Tibial nerve (tissue), 4 donors: ENCODE data around the gene HAGHL. TPM values are rescaled to one million over a fixed set of nuclear protein-coding genes. Genes with fewer than 3 reads are reported as not detected.
"Not testable (repeated sequence)": the region's sequence is repeated elsewhere in the genome, so short reads cannot be mapped to it uniquely, and the experiment has no call there.

Source experiments
- DNase-seq, 2 donors: peaks; one replicate each; pipeline ENCODE4 v3.0.0-alpha.2; 2019; ENCODE audit warnings: low spot score in 2 of 2
- H3K27ac ChIP-seq, 4 donors: fragments of 200-600 bp; sonication (generic) in 3 of 4; one replicate each; pipeline ENCODE4 v1.5.1; 2017 to 2019; ENCODE audit warnings: mild to moderate bottlenecking in 1 of 4
- H3K27me3 ChIP-seq, 2 donors: fragments of 200-600 bp; sonication (generic) in 1 of 2; one replicate each; pipeline versions ENCODE4 v1.5.1 to v1.6.0; 2017 to 2019
- H3K36me3 ChIP-seq, 3 donors: fragments of 200-600 bp; sonication (generic); one replicate each; pipeline ENCODE4 v1.5.1; 2018 to 2019
- H3K4me1 ChIP-seq, 4 donors: fragments of 200-600 bp; sonication (generic) in 3 of 4; one replicate each; pipeline ENCODE4 v1.5.1; 2017 to 2019
- H3K4me3 ChIP-seq, 4 donors: fragments of 200-600 bp; sonication (generic) in 3 of 4; one replicate each; pipeline ENCODE4 v1.5.1; 2017 to 2019; ENCODE audit warnings: mild to moderate bottlenecking in 1 of 4, moderate library complexity in 1 of 4
- H3K9me3 ChIP-seq, 4 donors: fragments of 200-600 bp; sonication (generic) in 3 of 4; one replicate each; pipeline ENCODE4 v1.5.1; 2017 to 2019
- EP300 ChIP-seq, 2 donors: sonication (generic); formaldehyde crosslinking; IDR thresholded peaks; one replicate each; pipeline ENCODE4 v1.6.1; 2017; ENCODE audit warnings: antibody characterized with exemption in 2 of 2, mild to moderate bottlenecking in 1 of 2
- POLR2A ChIP-seq, 2 donors: fragments of 450-650 bp; IDR thresholded peaks; one replicate each; pipeline ENCODE4 v1.6.1; 2017; ENCODE audit warnings: antibody characterized with exemption in 2 of 2, mild to moderate bottlenecking in 2 of 2, moderate library complexity in 2 of 2
- WGBS, 2 donors: methylation state at CpG; one replicate each; pipeline ENCODE4 v1.1.5; 2018; 5-methylcytosine and 5-hydroxymethylcytosine counted together
- total RNA-seq, 4 donors: library from RNA; depleted of rRNA; stranded (reverse); fragments of >200 nt; gene quantifications; one replicate each; pipeline ENCODE4 v1.1.0, GENCODE V29; 2016
- TF ChIP-seq, protein P1 (sequence below), 5 experiments: fragments of 200-600 bp in 3 of 5; fragments of 450-650 bp in 2 of 5; sonication (generic) in 3 of 5; IDR thresholded peaks; one replicate each; pipeline ENCODE4 v1.5.1; 2016 to 2019; ENCODE audit warnings: antibody characterized with exemption in 5 of 5, mild to moderate bottlenecking in 3 of 5, moderate library complexity in 2 of 5

The HAGHL gene
- total RNA-seq, 4 donors from 2014 or later = 3.5 to 18.0 (median 6.3) TPM

DNA sequence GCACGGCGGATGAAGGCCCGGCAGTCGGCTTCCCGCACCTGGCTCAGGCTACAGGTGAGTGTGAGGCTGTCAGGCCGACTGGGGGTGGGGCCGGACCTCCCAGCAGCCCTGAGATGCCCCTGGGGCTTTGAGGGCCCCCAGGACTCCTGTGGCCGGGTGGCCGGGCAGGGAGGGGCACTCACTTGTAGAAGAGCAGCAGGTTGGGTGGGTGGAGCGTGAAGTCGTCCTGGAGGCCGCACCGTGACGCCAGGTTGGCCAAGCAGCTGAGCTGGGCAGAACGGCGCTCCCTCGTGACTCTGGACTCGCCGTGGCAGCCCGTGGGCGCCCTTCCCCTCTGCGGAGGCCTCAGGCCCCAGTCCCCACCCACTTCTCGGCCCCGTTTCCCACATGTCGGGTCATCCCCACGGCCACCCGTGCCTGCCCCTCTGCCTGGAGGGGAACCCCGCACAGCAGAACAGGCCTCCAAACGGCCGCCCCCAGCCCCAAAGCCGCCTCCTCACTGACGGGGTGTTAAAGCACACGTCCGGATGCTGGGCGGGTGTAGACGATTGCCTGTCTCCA, 48.4 kb downstream of the HAGHL start:
- TF ChIP-seq POLR2A (IDR thresholded peaks at IDR 0.05) (no peak), EP300 (IDR thresholded peaks at IDR 0.05) (no peak)
- TF ChIP-seq, protein P1, sequence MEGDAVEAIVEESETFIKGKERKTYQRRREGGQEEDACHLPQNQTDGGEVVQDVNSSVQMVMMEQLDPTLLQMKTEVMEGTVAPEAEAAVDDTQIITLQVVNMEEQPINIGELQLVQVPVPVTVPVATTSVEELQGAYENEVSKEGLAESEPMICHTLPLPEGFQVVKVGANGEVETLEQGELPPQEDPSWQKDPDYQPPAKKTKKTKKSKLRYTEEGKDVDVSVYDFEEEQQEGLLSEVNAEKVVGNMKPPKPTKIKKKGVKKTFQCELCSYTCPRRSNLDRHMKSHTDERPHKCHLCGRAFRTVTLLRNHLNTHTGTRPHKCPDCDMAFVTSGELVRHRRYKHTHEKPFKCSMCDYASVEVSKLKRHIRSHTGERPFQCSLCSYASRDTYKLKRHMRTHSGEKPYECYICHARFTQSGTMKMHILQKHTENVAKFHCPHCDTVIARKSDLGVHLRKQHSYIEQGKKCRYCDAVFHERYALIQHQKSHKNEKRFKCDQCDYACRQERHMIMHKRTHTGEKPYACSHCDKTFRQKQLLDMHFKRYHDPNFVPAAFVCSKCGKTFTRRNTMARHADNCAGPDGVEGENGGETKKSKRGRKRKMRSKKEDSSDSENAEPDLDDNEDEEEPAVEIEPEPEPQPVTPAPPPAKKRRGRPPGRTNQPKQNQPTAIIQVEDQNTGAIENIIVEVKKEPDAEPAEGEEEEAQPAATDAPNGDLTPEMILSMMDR (IDR thresholded peaks at IDR 0.05) = no peak
- 56 to 57% methylated on average over 27 to 33 of the region's 36 CpGs for WGBS, 2 donors
- Histone ChIP-seq H3K9me3 (no peaks in the 10 kb centered on the region), H3K27ac (no peak overlapping the region), H3K4me1 (no peaks in the 10 kb centered on the region), H3K27me3 (peaks cover 0 to 64% of the 10 kb centered on the region in 2 donors), H3K36me3 (no peaks in the 10 kb centered on the region), H3K4me3 (no peak overlapping the region)
- DNase-seq = no peak

DNA sequence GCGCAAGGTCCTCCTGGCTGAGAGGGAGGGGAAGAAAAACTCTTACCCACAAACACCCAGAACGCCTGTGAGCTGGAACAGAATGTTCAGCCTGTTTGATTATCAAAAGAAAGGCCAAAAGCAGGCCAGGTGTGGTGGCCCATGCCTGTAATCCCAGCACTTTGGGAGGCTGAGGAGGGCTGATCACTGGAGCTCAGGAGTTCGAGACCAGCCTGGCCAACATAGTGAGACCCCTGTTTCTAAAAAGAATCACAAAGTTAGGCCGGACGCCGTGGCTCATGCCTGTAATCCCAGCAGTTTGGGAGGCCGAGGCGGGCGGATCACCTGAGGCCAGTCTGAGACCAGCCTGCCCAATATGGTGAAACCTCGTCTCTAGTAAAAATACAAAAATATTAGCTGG, 49.4 kb downstream of the HAGHL start:
- H3K9me3 ChIP-seq, DNase-seq, H3K4me1 ChIP-seq, H3K27ac ChIP-seq, H3K4me3 ChIP-seq, H3K36me3 ChIP-seq: not testable (repeated sequence)
- peaks cover 0 to 65% of the 10 kb centered on the region in 2 donors for H3K27me3 ChIP-seq
- WGBS, 2 donors = 90 to 93% methylated on average over 10 of the region's 10 CpGs

DNA sequence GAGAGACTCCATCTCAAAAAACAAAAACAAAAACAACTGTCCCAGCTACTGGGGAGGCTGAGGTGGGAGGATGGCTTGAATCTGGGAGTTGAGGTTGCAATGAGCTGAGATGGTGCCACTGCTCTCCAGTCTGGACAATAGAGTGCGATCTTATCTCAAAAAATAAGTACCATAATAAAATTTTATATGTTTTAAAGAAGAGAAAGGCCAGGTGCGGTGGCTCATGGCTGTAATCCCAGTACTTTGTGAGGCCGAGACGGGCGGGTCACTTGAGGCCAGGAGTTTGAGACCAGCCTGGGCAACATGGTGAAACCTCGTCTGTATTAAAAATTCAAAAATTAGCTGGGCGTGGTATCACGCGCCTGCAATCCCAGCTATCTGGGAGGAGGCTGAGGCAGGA, 49.9 kb downstream of the HAGHL start:
- Histone ChIP-seq H3K9me3 (no peaks in the 10 kb centered on the region), H3K27me3 (peaks cover 0 to 71% of the 10 kb centered on the region in 2 donors), H3K4me1 (no peaks in the 10 kb centered on the region), H3K36me3 (no peaks in the 10 kb centered on the region), H3K27ac (no peak overlapping the region), H3K4me3 (no peak overlapping the region)
- TF ChIP-seq POLR2A (IDR thresholded peaks at IDR 0.05) (no peak), EP300 (IDR thresholded peaks at IDR 0.05) (no peak)
- TF ChIP-seq, protein P1 (IDR thresholded peaks at IDR 0.05) = no peak
- no peak for DNase-seq
- WGBS, 2 donors = 88% methylated on average over 9 of the region's 9 CpGs

GRCh38 chr16:777826-778225, 50.9 kb downstream of the HAGHL start:
- Histone ChIP-seq H3K9me3 (no peaks in the 10 kb centered on the region), H3K27me3 (peaks cover 0 to 81% of the 10 kb centered on the region in 2 donors), H3K36me3 (no peaks in the 10 kb centered on the region), H3K4me3 (no peak overlapping the region), H3K27ac (no peak overlapping the region), H3K4me1 (no peaks in the 10 kb centered on the region)
- WGBS, 2 donors = 27 to 30% methylated on average over 16 of the region's 16 CpGs
- no peak for DNase-seq
- TF ChIP-seq, protein P1 (IDR thresholded peaks at IDR 0.05) = no peak
- TF ChIP-seq EP300 (IDR thresholded peaks at IDR 0.05) (no peak), POLR2A (IDR thresholded peaks at IDR 0.05) (no peak)

GRCh38 chr16:778447-778846, 51.5 kb downstream of the HAGHL start:
- no peak for TF ChIP-seq POLR2A (IDR thresholded peaks at IDR 0.05)
- TF ChIP-seq EP300 (IDR thresholded peaks at IDR 0.05) = no peak
- TF ChIP-seq, protein P1 (IDR thresholded peaks at IDR 0.05) = no peak
- Histone ChIP-seq H3K27me3 (peaks cover 0 to 84% of the 10 kb centered on the region in 2 donors), H3K9me3 (no peaks in the 10 kb centered on the region), H3K36me3 (no peaks in the 10 kb centered on the region), H3K4me1 (peaks cover 0 to under 1% (median 0%) of the 10 kb centered on the region in 4 donors), H3K27ac (no peak overlapping the region), H3K4me3 (no peak overlapping the region)
- no peak for DNase-seq
- WGBS, 2 donors = 71 to 76% methylated on average over 5 to 11 of the region's 11 CpGs
